NB4 (cell line): ENCODE measurements around the gene KRTAP20-3.

Experiments
- CTCF ChIP-seq: IDR thresholded peaks from one replicate; pipeline ENCODE4 v1.5.1; 2012; ENCODE audit warnings: low read depth, low read length
- MAX ChIP-seq: IDR thresholded peaks from 2 replicates; pipeline ENCODE4 v1.6.1; 2011; ENCODE audit warnings: low read depth, low read length
- MYC ChIP-seq: IDR thresholded peaks from 2 replicates; pipeline ENCODE4 v1.6.1; 2011; ENCODE audit warnings: low read depth, low read length
- POLR2A ChIP-seq: IDR thresholded peaks from 2 replicates; pipeline ENCODE4 v1.6.1; 2011; ENCODE audit warnings: mild to moderate bottlenecking; ENCODE audit not compliant: insufficient read length; ENCODE audit errors: extremely low read depth

- TF ChIP-seq CTCF (no peak), POLR2A (no peak), MYC (no peak), MAX (no peak)
Measured at GRCh38 chr21:30689822-30690221, 47.2 kb downstream of the KRTAP20-3 start.
